ENCODE measurements around the gene SLC10A3. TPM values are rescaled to one million over a fixed set of nuclear protein-coding genes. Genes with fewer than 3 reads are reported as not detected.

SLC10A3 gene
- total and polyA plus RNA-seq, 2 of the 8 experiments (the other 6 are each of a cell fraction or from before 2014, with no cell fraction given): 6.8 to 9.5 TPM

GRCh38 chrX:154535892-154536291, 45.5 kb upstream of the SLC10A3 start (continued):
- TF ChIP-seq CHD7 (IDR thresholded peaks at IDR 0.05; ENCODE audit: insufficient replicate concordance, low read length) (no peak), ZNF274 (IDR thresholded peaks at IDR 0.05; ENCODE audit: borderline replicate concordance, extremely low read depth, low read length) (no peak), CREB1 (IDR thresholded peaks at IDR 0.05) (no peak)

Measured in H1 (cell line).